Neuronal stem cell (in vitro differentiated cells): ENCODE data around the gene CTNNA3.

Experiments used
- DNase-seq: peaks from one replicate; pipeline ENCODE4 v3.0.0-alpha.2; 2013; ENCODE audit warnings: low spot score
- H2AFZ ChIP-seq: one replicate; pipeline ENCODE4 v1.6.1; 2013; ENCODE audit warnings: mild to moderate bottlenecking, low read length, inconsistent platforms
- H2AK5ac ChIP-seq: 2 replicates; pipeline ENCODE4 v1.6.1; 2013; ENCODE audit warnings: low read depth, mild to moderate bottlenecking, inconsistent platforms, low read length, moderate library complexity, mixed read lengths
- H2BK120ac ChIP-seq: 2 replicates; pipeline ENCODE4 v1.6.1; 2013; ENCODE audit warnings: low read depth, mild to moderate bottlenecking, inconsistent platforms, low read length, moderate library complexity, mixed read lengths
- H2BK12ac ChIP-seq: one replicate; pipeline ENCODE4 v1.6.1; 2013; ENCODE audit warnings: low read length, inconsistent platforms
- H2BK15ac ChIP-seq: 2 replicates; pipeline ENCODE4 v1.6.1; 2013; ENCODE audit warnings: mild to moderate bottlenecking, low read length, inconsistent platforms, mixed read lengths
- H2BK5ac ChIP-seq: one replicate; pipeline ENCODE4 v1.6.1; 2013; ENCODE audit warnings: inconsistent platforms, mild to moderate bottlenecking, low read length, moderate library complexity
- H3K14ac ChIP-seq: one replicate; pipeline ENCODE4 v1.6.1; 2013; ENCODE audit warnings: low read length, inconsistent platforms
- H3K18ac ChIP-seq: 2 replicates; pipeline ENCODE4 v1.6.1; 2013; ENCODE audit warnings: low read length, inconsistent platforms
- H3K23ac ChIP-seq: 2 replicates; pipeline ENCODE4 v1.6.1; 2013; ENCODE audit warnings: low read depth, mild to moderate bottlenecking, mixed read lengths, low read length, inconsistent platforms; ENCODE audit not compliant: poor library complexity
- H3K27ac ChIP-seq: replicated peaks from 3 replicates; pipeline ENCODE4 v1.5.1; 2013; ENCODE audit warnings: low read length, inconsistent platforms
- H3K27me3 ChIP-seq, 3 experiments: 2 replicates each; pipeline ENCODE4 v1.6.1; 2013; ENCODE audit warnings: low read length in 3 of 3, mild to moderate bottlenecking in 2 of 3, inconsistent platforms in 1 of 3, low read depth in 1 of 3, mixed read lengths in 1 of 3, moderate library complexity in 1 of 3; ENCODE audit not compliant: control insufficient read depth in 3 of 3, insufficient read depth in 3 of 3
- H3K36me3 ChIP-seq, 2 donors: replicated peaks in 1 of 2; 2 replicates each; pipeline ENCODE4 v1.6.1; 2013; ENCODE audit warnings: low read length in 2 of 2; ENCODE audit not compliant: control insufficient read depth in 2 of 2, insufficient read depth in 2 of 2
- H3K4ac ChIP-seq: 2 replicates; pipeline ENCODE4 v1.6.1; 2013; ENCODE audit warnings: inconsistent platforms, mild to moderate bottlenecking, low read length, moderate library complexity
- H3K4me1 ChIP-seq, 2 donors: 1 replicate in 1 of 2; 2 replicates in 1 of 2; pipeline ENCODE4 v1.6.1; 2013; ENCODE audit warnings: low read length in 2 of 2, low read depth in 1 of 2; ENCODE audit not compliant: control insufficient read depth in 2 of 2, insufficient read depth in 1 of 2
- H3K4me2 ChIP-seq: one replicate; pipeline ENCODE4 v1.6.1; 2013; ENCODE audit warnings: mild to moderate bottlenecking, low read length, inconsistent platforms; ENCODE audit not compliant: insufficient read depth, poor library complexity, severe bottlenecking
- H3K4me3 ChIP-seq, 2 donors: 2 replicates each; pipeline ENCODE4 v1.5.1; 2013; ENCODE audit warnings: low read length in 2 of 2, mild to moderate bottlenecking in 2 of 2, inconsistent platforms in 1 of 2, moderate library complexity in 1 of 2
- H3K79me1 ChIP-seq: one replicate; pipeline ENCODE4 v1.6.1; 2013; ENCODE audit warnings: low read depth, mild to moderate bottlenecking, inconsistent platforms, low read length, moderate library complexity
- H3K9ac ChIP-seq: one replicate; pipeline ENCODE4 v1.6.1; 2013; ENCODE audit warnings: mild to moderate bottlenecking, low read depth, low read length, inconsistent platforms; ENCODE audit not compliant: poor library complexity
- H3K9me3 ChIP-seq, 2 donors: replicated peaks in 1 of 2; 2 replicates each; pipeline versions ENCODE3 to v1.6.1; 2013; ENCODE audit warnings: low read length in 2 of 2, mild to moderate bottlenecking in 2 of 2, inconsistent platforms in 1 of 2, low read depth in 1 of 2, mixed read lengths in 1 of 2, moderate library complexity in 1 of 2; ENCODE audit not compliant: control insufficient read depth in 2 of 2, insufficient read depth in 1 of 2
- H4K8ac ChIP-seq: one replicate; pipeline ENCODE4 v1.6.1; 2013; ENCODE audit warnings: low read depth, mild to moderate bottlenecking, inconsistent platforms, low read length, moderate library complexity
- H4K91ac ChIP-seq: one replicate; pipeline ENCODE4 v1.6.1; 2013; ENCODE audit warnings: low read length, low read depth, mild to moderate bottlenecking, inconsistent platforms; ENCODE audit not compliant: poor library complexity
- WGBS, 2 donors: extraction: QIAGEN DNeasy Blood & Tissue Kit; methylation state at CpG; one replicate each; pipeline ENCODE4 v1.1.7; 2013; ENCODE audit warnings: missing lambda C conversion rate in 2 of 2, mixed read lengths in 1 of 2; ENCODE audit not compliant: insufficient read length in 2 of 2, insufficient replicate concordance in 1 of 2; ENCODE audit errors: extremely low coverage in 2 of 2; 5-methylcytosine and 5-hydroxymethylcytosine counted together

The CTNNA3 gene

GRCh38 chr10:66038623-66039022 is 1657.4 kb downstream of the CTNNA3 start:
- H3K18ac ChIP-seq = no peak overlapping the region
- H3K14ac ChIP-seq = no peak overlapping the region
- no peak overlapping the region for H3K27ac ChIP-seq
- no peak overlapping the region for H4K8ac ChIP-seq
- no peak overlapping the region for H2AK5ac ChIP-seq
- H2AFZ ChIP-seq = peak overlapping the region; percentile 6
- no peak overlapping the region for H4K91ac ChIP-seq
- H3K9ac ChIP-seq = no peak overlapping the region
- no peak overlapping the region for H3K4me2 ChIP-seq
- H3K79me1 ChIP-seq = no peaks in the 10 kb centered on the region
- no peaks in the 10 kb centered on the region for H3K36me3 ChIP-seq
- H3K9me3 ChIP-seq = no peaks in the 10 kb centered on the region
- H2BK15ac ChIP-seq = no peak overlapping the region
- H3K4ac ChIP-seq = no peak overlapping the region
- no peak overlapping the region for H2BK12ac ChIP-seq
- no peak overlapping the region for H3K4me3 ChIP-seq
- no peak overlapping the region for H3K23ac ChIP-seq
- DNase-seq = no peak
- no CpG with 5 or more reads among the region's 1 CpG for WGBS, 2 donors
- H3K27me3 ChIP-seq = no peaks in the 10 kb centered on the region
- no peak overlapping the region for H2BK120ac ChIP-seq
- H3K4me1 ChIP-seq = no peaks in the 10 kb centered on the region
- H2BK5ac ChIP-seq = no peak overlapping the region

- no peak overlapping the region for H2BK5ac ChIP-seq
- no peak overlapping the region for H4K91ac ChIP-seq
- whole genome bisulfite sequencing, 2 donors = no CpG with 5 or more reads among the region's 2 CpGs
- H3K14ac ChIP-seq = no peak overlapping the region
- H2BK12ac ChIP-seq = no peak overlapping the region
- no peak overlapping the region for H3K27ac ChIP-seq
- DNase-seq = no peak
- no peaks in the 10 kb centered on the region for H3K9me3 ChIP-seq
- H3K18ac ChIP-seq = no peak overlapping the region
- H3K4ac ChIP-seq = no peak overlapping the region
- H2BK15ac ChIP-seq = no peak overlapping the region
- no peak overlapping the region for H4K8ac ChIP-seq
- H3K4me2 ChIP-seq = no peak overlapping the region
- H2AFZ ChIP-seq = no peak overlapping the region
- no peaks in the 10 kb centered on the region for H3K36me3 ChIP-seq
- H3K27me3 ChIP-seq = no peaks in the 10 kb centered on the region
- no peak overlapping the region for H2BK120ac ChIP-seq
- H3K23ac ChIP-seq = no peak overlapping the region
- H3K9ac ChIP-seq = no peak overlapping the region
- no peak overlapping the region for H3K4me3 ChIP-seq
- H2AK5ac ChIP-seq = no peak overlapping the region
- H3K4me1 ChIP-seq = no peaks in the 10 kb centered on the region
- H3K79me1 ChIP-seq = no peaks in the 10 kb centered on the region
Measured at GRCh38 chr10:66026321-66026720, 1669.7 kb downstream of the CTNNA3 start.

DNA sequence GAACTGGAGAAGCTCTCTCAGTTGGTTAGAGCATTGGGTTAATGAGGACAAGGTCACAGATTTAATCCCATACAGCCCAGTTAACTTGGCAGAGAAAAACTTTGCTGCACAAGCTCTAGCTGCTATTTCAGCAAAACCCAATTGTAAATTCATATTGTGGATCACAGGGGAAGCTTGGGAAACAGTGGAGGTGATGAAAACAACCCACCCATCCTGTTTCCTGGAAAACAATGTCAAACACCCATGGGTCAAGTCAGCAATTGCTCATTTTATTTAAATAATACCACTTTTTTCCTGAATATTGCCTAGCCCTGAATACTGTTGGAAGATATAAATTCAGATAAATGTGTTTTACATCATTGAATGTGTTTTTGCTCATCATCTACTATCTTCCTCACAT is 1670.8 kb downstream of the CTNNA3 start:
- Histone ChIP-seq H3K18ac (no peak overlapping the region), H3K9me3 (no peaks in the 10 kb centered on the region), H3K4me2 (no peak overlapping the region), H4K91ac (no peak overlapping the region), H3K4ac (no peak overlapping the region), H3K23ac (no peak overlapping the region), H2BK120ac (no peak overlapping the region), H2BK12ac (no peak overlapping the region), H2AFZ (no peak overlapping the region), H3K27me3 (no peaks in the 10 kb centered on the region), H3K14ac (no peak overlapping the region), H2BK15ac (no peak overlapping the region), H2AK5ac (no peak overlapping the region), H3K9ac (no peak overlapping the region), H3K4me3 (no peak overlapping the region), H3K36me3 (no peaks in the 10 kb centered on the region), H2BK5ac (no peak overlapping the region), H3K27ac (no peak overlapping the region), H4K8ac (no peak overlapping the region), H3K79me1 (no peaks in the 10 kb centered on the region), H3K4me1 (no peaks in the 10 kb centered on the region)
- DNase-seq = no peak

- no peak overlapping the region for H2BK120ac ChIP-seq
- H4K8ac ChIP-seq = no peak overlapping the region
- no peak overlapping the region for H3K4me3 ChIP-seq
- no peak overlapping the region for H3K9ac ChIP-seq
- H2BK12ac ChIP-seq = no peak overlapping the region
- DNase-seq = no peak
- H2BK5ac ChIP-seq = no peak overlapping the region
- no peaks in the 10 kb centered on the region for H3K4me1 ChIP-seq
- H3K9me3 ChIP-seq = no peaks in the 10 kb centered on the region
- no peak overlapping the region for H2BK15ac ChIP-seq
- H2AK5ac ChIP-seq = no peak overlapping the region
- H3K4ac ChIP-seq = no peak overlapping the region
- no peak overlapping the region for H3K14ac ChIP-seq
- H3K27me3 ChIP-seq = no peaks in the 10 kb centered on the region
- no CpG with 5 or more reads among the region's 2 CpGs for WGBS, 2 donors
- no peak overlapping the region for H3K18ac ChIP-seq
- no peak overlapping the region for H2AFZ ChIP-seq
- no peak overlapping the region for H4K91ac ChIP-seq
- H3K27ac ChIP-seq = no peak overlapping the region
- no peak overlapping the region for H3K4me2 ChIP-seq
- no peaks in the 10 kb centered on the region for H3K36me3 ChIP-seq
- no peak overlapping the region for H3K23ac ChIP-seq
- H3K79me1 ChIP-seq = no peaks in the 10 kb centered on the region
Measured at GRCh38 chr10:66021423-66021822, 1674.6 kb downstream of the CTNNA3 start.
